Mucosa of descending colon (tissue), 3 donors: ENCODE data around the gene TENM4. TPM values are rescaled to one million over a fixed set of nuclear protein-coding genes. Genes with fewer than 3 reads are reported as not detected.

Experiments used
- ATAC-seq: fragments of 200-7000 bp; cut with Tn5 transposase; one replicate; pipeline ENCODE4 v1.9.1; 2020; ENCODE audit warnings: mild to moderate bottlenecking, moderate library complexity
- DNase-seq, 3 donors: peaks; one replicate each; pipeline ENCODE4 v3.0.0-alpha.2; 2020
- H3K36me3 ChIP-seq: fragments of 200-600 bp; one replicate; pipeline ENCODE4 v1.8.0; 2021; ENCODE audit warnings: low read depth, mild to moderate bottlenecking
- H3K4me1 ChIP-seq: fragments of 200-600 bp; one replicate; pipeline ENCODE4 v1.8.0; 2021; ENCODE audit warnings: low read depth, mild to moderate bottlenecking
- H3K4me3 ChIP-seq: fragments of 200-600 bp; one replicate; pipeline ENCODE4 v1.8.0; 2021; ENCODE audit warnings: mild to moderate bottlenecking
- H3K9me3 ChIP-seq: fragments of 200-600 bp; one replicate; pipeline ENCODE4 v1.8.0; 2021; ENCODE audit warnings: mild to moderate bottlenecking
- CTCF ChIP-seq: fragments of 200-600 bp; IDR thresholded peaks from one replicate; pipeline ENCODE4 v1.8.0; 2022; ENCODE audit warnings: antibody characterized with exemption, mild to moderate bottlenecking
- intact Hi-C, 2 donors: fragments of 100-400 bp; cut with DNase I in 1 of 2; cut with micrococcal nuclease in 1 of 2; formaldehyde crosslinking; loops; one replicate each; pipeline versions ENCODE4 v1.11.0 to v1.11.1; 2022; cut with DNase I, micrococcal nuclease
- total RNA-seq, 3 donors: library from RNA; stranded (reverse); fragmentation: NEBNext Ultra II Directional in 2 of 3; extraction: Animal tissue kit (Norgen Biotek cat#: 25700) in 2 of 3; gene quantifications; one replicate each; pipeline versions ENCODE4 v1.2.1 to v1.2.4, GENCODE V29; 2021 to 2023
- donor health status: DM: no; HTN: no; CAD: no; lungs with moderate emphysema.
- donor health status: DM: no; HTN: no; CAD: no.
- donor health status: DM: no; HTN: yes; CAD: no.

TENM4 gene
- total RNA-seq, 3 donors from 2014 or later = 0.70 to 1.6 (median 1.2) TPM

- no peaks in the 10 kb centered on the region for H3K4me1 ChIP-seq
- no peaks in the 10 kb centered on the region for H3K36me3 ChIP-seq
- H3K9me3 ChIP-seq = no peaks in the 10 kb centered on the region
- intact Hi-C loops = no loop called here
- no peak for TF ChIP-seq CTCF
- DNase-seq (no peak), ATAC-seq (no peak)
- no peak overlapping the region for H3K4me3 ChIP-seq
Measured at GRCh38 chr11:78688460-78688859, 752.4 kb downstream of the TENM4 start.

GRCh38 chr11:78685156-78685555 lies 755.7 kb downstream of the TENM4 start:
- no peak for ATAC-seq
- Histone ChIP-seq H3K9me3 (no peaks in the 10 kb centered on the region), H3K36me3 (no peaks in the 10 kb centered on the region), H3K4me3 (no peak overlapping the region), H3K4me1 (no peaks in the 10 kb centered on the region)
- no peak for DNase-seq
- TF ChIP-seq CTCF = no peak
- intact Hi-C loops = no loop called here

GRCh38 chr11:78684377-78684776 lies 756.5 kb downstream of the TENM4 start:
- ATAC-seq (no peak), DNase-seq (no peak)
- intact Hi-C loops = no loop called here
- no peaks in the 10 kb centered on the region for H3K36me3 ChIP-seq
- H3K4me1 ChIP-seq = no peaks in the 10 kb centered on the region
- no peaks in the 10 kb centered on the region for H3K9me3 ChIP-seq
- no peak overlapping the region for H3K4me3 ChIP-seq
- no peak for TF ChIP-seq CTCF

- DNase-seq (peak in 1 of 3 donors; percentile 3), ATAC-seq (no peak)
- TF ChIP-seq CTCF = no peak
- H3K9me3 ChIP-seq = no peaks in the 10 kb centered on the region
- intact Hi-C loops = no loop called here
- no peak overlapping the region for H3K4me3 ChIP-seq
- H3K4me1 ChIP-seq = no peaks in the 10 kb centered on the region
- no peaks in the 10 kb centered on the region for H3K36me3 ChIP-seq
Measured at GRCh38 chr11:78683774-78684173, 757.1 kb downstream of the TENM4 start.

- no peak for TF ChIP-seq CTCF
- intact Hi-C loops = no loop called here
- ATAC-seq = no peak
Measured at GRCh38 chr11:78676026-78676557, 764.7 kb downstream of the TENM4 start.

More at GRCh38 chr11:78676026-78676557, 764.7 kb downstream of the TENM4 start:
- DNase-seq = no peak
- H3K9me3 ChIP-seq = no peaks in the 10 kb centered on the region
- no peaks in the 10 kb centered on the region for H3K36me3 ChIP-seq
- H3K4me1 ChIP-seq = no peaks in the 10 kb centered on the region
- H3K4me3 ChIP-seq = no peak overlapping the region
